GM21390 (cell line): ENCODE results near the gene NPPC.
A peak's percentile ranks its signal among the peaks of the same experiment; 100 is the strongest.

Source experiments
- ATAC-seq: cut with Tn5 transposase; IDR thresholded peaks from one replicate; pipeline ENCODE4 v1.9.1; 2021; ENCODE audit not compliant: unreplicated experiment

Gene NPPC

DNA sequence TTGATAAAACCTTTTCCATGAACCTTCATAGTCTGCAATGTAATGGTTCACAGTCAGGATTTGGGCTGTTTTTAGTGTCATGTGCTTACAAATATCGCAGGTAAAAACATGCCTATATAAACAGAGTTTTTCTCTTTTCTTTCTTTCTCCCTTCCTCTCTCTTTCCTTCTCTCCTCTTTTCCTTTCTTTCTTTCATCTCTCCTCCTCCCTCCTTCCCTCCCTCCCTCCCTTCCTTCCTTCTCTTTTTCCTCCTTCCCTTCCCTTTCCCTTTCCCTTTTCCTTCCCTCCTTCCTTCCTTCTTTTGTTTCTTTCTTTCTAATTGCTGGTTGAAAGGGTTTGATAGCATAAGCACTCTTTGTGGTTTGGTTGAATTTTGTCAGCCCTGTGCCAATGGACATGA, 9.6 kb upstream of the NPPC start:
- ATAC-seq, result no peak

GRCh38 chr2:231935207-231935524, 9.0 kb upstream of the NPPC start:
- no peak for ATAC-seq

DNA sequence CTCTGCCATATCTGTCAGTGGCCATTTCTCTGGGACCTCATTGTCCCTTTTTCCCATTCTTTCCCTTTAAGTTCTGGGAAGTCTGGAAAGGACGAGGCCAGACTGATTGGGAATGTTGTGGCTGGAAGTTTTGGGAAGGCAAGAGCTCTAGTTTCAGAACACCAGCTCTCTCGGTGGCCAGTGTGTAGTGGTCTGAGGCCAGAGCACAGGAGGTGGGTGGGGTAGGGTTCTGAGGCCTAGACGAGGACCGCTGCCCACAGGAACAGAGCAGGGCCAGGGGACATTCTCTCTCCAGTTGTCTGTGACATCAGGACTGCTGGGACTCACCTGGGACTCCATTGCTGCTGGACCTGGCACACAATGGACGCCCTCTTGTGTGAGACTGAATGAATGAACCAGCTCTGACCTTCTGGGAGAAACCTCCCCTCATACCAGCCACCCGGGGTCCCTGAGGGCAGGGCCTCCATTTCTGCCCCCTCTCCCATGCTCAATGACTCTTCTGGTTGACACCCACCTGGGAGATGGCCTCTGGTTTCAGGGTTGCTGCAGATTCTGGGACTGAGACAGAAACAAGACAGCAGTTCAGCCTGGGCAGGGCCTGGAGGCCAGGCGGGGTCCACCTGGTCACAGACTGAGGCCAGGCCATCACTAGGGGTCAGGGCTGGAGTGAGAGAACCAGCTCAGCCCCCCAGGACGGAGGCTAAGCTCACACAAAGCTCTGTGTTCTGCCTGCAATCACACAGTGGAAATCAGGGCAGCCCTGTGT, 8.4 kb upstream of the NPPC start:
- no peak for ATAC-seq

GRCh38 chr2:231933916-231934401, 7.8 kb upstream of the NPPC start:
- ATAC-seq, result no peak

GRCh38 chr2:231932985-231933915, 7.1 kb upstream of the NPPC start:
- ATAC-seq, result no peak

DNA sequence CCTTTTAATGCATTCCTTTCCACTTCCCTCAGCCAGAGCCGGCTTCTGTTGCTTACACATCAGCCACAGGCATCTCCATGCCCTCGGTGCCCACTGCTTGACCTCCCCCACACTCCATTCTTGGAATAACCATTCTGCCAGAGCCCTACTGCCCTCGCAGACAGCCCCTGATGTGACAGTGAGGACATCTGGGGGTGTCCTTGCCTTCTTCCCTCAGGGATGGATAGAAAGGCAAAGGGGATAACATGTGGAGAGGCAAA, 6.4 kb upstream of the NPPC start:
- ATAC-seq, result no peak

- ATAC-seq, result no peak
Observed at GRCh38 chr2:231931481-231931915, 5.3 kb upstream of the NPPC start.

DNA sequence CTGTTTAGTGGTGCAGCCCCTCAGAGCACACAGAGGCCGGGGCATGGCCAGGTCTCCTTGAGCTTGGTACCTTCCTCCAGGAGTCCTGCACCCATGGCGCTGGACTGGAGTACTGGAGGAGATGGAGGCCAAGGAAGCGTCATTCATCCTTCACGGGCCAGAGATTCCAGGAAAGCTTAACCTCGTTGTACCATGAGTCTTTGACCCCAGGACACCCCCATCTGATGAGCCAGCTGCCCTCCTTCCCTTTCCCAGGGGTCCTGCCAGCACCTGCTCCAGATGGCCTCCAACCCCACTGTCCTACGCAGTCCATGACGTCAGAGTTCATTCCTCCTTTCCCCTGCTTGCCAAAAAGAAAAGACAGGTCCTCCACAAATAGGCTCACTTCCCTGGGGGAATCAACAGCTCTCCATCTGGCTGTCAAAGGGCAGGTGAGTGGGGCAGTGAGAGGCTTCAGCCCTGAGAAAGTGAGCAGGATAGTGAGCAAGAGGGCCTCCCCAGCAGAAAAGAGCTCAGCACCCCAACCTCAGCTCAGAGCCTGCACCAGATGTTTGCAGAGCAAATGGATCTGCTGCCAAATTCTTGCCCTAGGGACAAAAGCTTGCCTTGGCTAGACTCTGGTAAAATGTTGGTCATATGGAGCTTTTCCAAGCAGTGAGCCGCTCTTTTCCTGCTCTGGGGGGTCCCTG, 4.5 kb upstream of the NPPC start:
- no peak for ATAC-seq

DNA sequence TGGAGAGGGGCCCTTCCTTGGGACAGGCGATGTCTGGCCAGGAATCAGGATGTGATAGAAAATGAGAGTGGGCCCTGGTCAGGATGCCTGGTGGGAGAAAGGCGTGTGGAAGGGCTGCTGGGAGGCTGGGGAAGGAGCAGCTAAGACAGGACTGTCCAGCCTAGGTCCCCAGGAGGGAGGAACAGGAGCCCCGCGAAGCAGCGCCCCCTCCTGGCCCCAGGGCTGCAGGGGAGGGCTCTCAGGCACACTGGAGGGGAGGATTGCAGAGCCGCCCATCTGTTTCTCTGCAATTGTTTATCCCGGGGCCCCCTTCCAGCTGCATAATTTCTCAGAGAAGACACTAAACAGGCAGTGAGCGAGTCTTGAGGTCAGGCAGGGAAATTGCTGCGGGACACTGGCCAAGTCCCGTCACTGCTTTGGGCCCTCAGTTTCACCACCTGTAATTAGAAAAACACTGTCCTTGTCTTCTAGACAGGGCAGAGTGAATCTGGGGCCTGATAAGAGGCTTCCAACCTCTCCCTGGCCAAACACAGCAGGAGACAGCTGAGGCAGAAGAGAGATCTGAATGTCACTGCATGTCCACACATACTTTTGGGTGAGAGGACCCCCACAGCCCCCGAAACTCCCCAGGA, 3.9 kb upstream of the NPPC start:
- no peak for ATAC-seq

GRCh38 chr2:231928901-231929725, 2.9 kb upstream of the NPPC start:
- ATAC-seq, result no peak

GRCh38 chr2:231928481-231928880, 2.3 kb upstream of the NPPC start:
- no peak for ATAC-seq

DNA sequence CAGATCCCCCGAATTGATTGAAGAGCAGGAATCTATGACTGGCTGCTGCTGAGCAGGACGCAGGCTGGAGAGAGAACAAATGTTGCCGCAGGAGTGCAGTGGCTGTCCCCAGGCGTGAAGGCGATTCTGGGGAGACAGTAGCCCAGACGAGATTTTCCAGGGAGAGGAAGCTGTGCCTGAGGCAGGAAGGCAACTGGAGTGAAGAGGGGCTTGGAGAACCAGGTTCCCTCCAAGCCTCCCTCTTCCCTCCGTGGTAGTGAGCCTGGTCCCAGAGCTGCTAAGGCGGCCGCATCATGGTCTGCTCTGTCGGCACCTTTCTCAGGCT, 1.3 kb upstream of the NPPC start:
- no peak for ATAC-seq

DNA sequence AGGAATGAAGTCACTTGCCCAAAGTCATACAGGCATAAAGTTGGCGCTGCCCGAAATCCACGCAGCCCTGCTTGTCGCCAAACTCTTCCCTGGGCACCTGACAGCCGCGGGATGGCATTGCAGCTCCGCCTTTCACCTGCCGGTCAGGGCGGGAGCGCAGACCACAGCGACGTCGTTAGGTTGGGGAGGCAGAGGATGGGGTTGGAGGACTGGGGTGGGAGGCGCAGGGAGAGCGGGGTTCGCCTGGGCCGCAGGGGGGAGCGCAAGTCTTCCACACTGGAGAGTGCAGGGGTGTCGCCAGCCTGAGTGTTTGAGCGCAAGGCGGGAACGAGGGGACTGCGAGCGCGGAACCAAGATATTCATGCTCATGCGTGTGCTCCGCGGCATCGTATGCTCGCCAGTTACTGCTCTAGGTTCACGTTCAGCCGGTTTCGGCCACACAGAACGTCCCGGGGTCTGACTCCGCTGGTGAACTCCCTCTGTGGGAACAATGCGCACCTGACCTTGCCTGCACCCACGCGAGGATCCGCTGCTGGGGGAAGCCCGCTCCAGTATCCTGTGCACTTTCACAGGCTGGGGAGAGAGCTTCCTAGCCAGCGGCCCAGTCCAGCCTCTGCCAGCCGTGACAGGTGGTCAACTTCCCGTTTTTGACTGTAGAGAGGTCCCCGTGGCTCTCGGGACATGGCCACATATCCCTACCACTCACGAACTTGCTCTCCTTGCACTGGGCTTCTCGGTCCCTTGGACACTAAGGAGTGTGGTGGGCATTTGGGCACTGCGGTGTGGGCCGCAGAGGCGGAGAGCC, 767 bp upstream of the NPPC start:
- no peak for ATAC-seq

GRCh38 chr2:231925303-231926179, 655 bp downstream of the NPPC start:
- peak; percentile 64 for ATAC-seq

DNA sequence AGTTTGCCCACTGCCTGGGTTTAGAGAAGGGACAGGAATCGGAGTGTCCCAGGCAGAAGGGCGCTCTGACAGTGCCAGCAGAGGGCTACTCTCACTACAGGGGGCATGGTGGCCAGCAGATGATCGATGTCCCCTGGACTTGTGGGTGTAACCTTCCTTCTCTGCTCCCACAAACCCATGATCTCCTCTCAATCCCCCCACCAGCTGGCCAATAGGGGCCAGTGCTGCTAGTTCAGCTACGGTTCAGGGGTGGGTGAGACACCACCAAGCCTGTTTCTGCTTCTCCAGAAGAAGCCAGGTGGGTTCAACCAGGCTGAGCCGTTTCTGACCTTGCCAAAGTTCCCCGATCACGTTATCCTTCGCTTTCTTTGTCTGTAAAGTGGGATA, 1.3 kb downstream of the NPPC start:
- ATAC-seq, result no peak

DNA sequence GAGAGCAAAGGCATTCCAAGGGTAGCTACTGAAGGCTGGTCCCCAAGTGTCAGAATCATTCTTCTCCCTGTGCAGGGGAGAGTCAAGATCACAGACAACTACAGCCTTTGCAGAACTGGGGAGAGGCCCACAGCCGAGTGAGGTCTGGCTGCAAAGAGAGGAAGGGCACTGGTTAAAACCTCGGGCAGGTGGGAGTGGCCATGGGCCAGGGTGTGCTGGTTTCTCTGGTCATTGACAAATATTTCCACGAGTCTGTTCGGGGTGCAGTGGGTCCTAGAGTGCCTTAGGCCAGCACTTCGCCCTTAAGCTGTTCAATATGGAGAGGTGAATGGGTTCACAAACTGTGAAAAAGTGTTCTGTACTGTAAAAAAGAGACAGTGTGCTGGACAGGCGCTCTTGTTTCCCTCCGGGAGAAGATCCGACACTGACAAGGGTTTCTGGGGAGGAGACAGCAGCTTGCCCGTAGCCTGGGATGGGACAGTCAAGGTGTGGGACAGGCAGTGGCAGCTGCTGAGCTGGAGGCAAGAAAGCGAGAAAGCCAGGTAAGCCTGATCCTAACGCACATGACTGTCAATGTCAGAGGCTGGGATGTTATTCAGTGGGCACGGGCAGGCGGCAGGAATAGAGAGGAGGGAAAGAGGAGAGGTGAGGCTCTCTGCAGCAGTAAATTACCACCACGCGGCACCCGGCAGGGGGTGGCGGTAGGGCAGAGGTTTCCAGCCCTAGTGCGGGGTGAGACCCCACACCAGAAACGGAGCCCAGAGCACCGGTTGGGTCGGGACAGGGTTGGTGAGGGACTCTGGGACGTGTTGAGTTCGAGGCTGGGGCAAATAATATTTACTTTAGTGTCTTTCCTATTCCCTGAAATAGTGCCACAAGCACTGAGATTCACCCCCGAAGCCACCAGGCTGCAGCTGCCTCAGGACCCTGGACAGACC, 2.0 kb downstream of the NPPC start:
- no peak for ATAC-seq

- no peak for ATAC-seq
Observed at GRCh38 chr2:231923010-231923344, 3.2 kb downstream of the NPPC start.
